Measurements from ENCODE around the gene ARHGAP45.
A peak's percentile ranks its signal among the peaks of the same experiment; 100 is the strongest.

ARHGAP45 gene

DNA sequence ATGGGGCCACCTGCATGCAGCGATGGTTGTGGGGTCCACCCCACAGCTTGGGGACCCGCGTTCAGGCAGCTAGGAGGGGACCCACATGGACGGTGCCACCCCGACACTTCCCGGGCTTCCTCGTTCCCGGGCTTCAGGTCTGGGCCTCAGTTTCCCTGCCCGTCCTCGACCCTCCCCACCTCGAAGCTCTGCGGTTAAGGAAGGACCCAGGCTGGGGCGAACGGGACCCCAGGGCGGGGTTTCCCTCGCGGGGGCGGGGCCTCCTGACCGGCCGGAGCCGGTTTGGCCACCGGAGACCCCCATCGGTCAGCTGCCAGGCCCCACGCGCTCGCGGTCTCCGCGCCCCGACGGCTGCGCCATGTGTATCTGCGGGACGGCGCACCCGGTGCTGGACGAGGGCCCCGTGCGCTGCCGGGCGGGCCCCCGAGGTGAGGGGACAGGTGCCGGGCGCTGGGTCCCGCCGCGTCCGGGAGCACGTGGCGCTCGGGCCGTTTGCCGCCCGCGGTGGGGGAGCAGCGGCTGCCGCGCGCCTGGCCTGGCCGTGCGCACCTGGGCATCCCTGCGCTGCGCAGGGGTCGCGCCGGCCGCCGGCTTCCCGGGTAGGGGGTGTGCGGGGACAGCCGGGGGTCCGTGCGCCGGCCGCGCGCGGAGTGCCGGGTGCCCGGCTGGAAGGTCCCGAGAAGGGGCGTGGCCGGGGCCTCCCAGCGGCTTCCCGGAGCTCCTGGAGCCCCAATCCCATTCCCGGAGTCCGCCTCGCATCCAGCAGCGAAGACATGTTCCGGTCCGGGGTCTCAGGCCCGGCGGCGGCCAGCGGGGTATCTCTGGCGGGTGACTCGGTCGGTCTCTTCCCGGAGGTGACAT, 4.2 kb downstream of the ARHGAP45 start:
- DNase-seq (ENCODE audit: low read depth), result no peak

DNA sequence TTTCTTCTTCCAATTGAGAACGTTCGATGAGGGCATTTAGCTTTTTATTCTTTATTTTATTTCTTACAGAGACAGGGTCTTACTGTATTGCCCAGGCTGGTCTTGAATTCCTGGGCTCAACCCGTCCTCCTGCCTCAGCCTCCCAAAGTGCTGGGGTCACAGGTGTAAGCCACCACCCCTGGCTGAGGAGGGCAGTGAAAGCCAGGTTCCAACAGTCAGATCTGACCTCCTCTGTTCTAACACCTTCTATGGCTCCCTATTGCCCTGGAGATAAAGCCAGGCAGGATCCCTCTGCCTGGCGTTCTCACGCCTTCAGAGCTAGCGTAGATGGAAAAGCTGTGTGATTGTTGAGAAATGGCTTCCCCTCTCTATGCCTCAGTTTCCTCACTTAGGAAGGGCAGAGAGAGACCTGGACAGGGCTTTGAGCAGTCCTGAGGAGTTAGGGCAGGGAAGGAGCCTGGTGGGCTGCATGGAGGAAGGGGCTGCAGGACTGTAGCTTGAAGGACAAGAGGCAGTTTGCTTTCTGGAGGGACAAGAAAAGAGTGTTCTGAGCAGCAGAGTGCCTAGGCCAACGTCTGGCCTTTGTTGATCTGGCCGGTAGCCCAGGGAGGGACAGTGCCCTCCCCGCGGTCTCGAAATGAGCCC, 5.5 kb downstream of the ARHGAP45 start:
- no peak for DNase-seq (ENCODE audit: low read depth)

DNA sequence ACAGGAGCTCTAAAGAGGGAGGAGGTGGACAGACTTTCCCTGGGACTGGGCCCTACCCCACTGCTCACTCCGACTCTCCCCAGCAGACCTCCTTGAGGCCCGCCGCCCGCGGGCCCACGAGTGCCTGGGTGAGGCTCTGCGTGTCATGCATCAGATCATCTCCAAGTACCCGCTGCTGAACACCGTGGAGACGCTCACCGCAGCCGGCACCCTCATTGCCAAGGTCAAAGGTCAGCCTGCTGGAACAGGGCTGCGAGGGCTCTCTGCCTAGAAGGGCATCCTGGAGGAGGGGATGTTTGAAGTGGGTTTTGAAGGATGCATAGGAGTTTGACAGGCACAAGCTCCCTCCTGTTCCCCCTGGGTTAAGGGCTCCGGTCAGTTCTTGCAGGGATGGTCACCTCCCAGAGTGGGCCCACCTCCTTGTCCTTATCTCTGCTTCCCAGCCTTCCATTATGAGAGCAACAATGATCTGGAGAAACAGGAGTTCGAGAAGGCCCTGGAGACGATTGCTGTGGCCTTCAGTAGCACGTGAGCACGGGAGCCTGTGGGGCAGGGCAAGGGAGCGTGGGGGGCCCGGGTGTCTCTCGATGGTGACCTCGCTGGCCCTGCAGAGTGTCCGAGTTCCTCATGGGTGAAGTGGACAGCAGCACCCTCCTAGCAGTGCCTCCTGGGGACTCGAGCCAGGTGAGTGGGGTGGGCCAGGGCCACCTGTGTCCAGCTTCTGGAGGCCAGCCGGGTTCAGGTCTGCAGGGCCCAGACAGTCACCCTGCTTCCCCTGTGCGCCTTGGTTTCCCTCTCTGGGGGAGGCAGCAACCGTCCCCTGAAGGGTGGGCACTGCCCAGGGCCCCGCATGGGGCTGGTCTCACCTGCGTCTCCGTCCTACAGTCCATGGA, 6.3 kb downstream of the ARHGAP45 start:
- DNase-seq (ENCODE audit: low read depth), result no peak

DNA sequence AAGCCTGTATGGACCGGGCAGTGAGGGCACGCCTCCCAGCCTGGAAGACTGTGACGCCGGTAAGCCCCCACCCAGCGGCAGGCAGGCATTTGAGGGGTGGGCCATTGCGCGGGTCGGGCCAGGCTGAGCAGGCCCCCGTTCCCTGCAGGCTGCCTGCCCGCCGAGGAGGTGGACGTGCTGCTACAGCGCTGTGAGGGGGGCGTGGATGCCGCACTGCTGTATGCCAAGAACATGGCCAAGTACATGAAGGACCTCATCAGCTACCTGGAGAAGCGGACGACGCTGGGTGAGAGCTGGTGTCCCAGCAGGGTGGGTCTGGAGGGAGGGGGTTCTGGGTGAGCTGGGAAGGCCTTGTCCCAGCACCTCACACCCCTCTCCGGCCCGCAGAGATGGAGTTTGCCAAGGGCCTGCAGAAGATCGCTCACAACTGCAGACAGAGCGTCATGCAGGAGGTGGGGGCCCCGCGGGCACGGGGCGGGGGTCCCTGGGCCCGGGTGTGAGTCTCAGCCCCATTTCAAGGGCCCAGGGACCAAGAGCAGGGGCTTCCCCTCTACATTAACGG, 7.1 kb downstream of the ARHGAP45 start:
- no peak for DNase-seq (ENCODE audit: low read depth)

DNA sequence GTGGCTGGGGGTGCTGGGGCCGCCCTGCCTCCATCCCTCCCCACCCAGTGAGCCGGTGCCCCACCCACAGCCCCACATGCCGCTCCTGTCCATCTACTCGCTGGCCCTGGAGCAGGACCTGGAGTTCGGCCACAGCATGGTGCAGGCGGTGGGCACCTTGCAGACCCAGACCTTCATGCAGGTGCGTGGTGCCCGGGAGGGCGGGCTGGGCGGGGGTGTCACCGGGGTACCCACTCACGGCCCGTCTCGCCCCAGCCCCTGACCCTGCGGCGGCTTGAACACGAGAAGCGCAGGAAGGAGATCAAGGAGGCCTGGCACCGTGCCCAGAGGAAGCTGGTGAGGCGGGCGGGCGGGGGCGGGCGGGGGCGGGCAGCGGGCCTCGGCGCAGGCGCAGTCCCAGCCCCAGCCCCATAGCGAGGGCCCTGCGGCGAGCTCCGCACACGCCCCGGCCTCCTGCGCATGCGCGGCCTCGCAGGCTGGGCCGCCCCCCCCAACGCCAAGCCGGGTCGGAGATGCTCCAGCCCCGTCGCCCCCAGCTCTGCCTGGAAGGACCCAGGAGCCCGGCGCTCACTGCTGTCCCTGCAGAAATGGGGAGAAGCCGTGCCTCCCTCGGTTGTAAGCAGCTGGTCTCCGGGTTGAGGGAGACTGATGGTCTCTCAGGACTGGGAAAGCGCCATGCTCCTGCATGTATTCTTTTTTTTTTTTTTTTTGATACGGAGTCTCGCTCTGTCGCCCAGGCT, 7.7 kb downstream of the ARHGAP45 start:
- DNase-seq (ENCODE audit: low read depth), result peak; percentile 90

DNA sequence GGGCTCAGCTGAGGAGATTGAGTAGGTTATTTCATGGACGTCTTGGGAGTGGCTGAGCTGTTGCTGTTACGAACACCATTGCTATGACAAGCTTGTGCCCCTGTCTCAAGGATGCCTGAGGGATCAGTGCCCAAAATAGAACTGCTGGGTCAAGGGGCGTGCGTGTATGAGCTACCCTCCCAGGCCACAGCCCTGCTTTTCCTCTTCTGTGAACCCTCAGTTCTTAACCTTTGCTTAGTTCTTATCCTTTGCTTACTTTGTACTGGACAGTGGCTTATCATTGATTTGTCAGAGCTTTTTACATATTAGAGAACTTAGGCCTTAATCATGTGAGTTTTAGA, 9.0 kb downstream of the ARHGAP45 start:
- DNase-seq (ENCODE audit: low read depth), result no peak

DNA sequence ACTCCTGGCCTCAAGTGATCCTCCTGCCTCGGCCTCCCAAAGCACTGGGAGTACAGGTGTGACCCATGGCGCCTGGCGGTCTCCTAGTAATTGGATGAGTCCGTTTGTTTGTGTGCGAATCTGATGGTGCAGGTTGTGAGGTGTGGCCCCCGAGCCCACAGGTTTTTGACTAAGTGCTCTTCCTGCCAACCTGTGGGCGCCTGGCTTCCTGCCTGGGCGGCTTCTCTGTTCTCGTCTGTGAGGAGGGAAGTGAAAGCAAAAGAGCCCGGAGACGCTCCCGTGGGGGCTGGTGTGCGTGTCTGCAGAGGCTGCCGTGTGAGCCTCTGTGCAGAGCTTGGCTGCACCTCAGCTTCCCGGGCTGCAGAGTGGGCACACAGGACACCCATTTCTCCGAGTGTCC, 10.0 kb downstream of the ARHGAP45 start:
- peak; percentile 90 for DNase-seq (ENCODE audit: low read depth)

DNA sequence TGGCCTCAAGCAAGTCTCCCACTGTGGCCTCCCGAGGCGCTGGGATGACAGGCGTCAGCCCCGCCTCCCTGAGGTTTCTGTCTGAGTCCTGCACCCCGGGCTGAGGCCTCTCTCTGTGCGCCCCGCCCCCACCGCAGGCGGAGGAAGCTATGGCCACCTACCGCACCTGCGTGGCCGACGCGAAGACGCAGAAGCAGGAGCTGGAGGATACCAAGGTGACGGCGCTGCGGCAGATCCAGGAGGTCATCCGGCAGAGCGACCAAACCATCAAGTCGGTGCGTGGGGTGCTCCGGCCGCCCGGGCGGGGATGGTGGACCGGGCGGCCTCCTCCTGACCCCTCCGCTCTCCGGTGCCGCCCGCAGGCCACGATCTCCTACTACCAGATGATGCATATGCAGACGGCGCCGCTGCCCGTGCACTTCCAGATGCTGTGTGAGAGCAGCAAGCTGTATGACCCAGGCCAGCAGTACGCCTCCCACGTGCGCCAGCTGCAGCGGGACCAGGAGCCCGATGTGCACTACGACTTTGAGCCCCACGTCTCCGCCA, 12.7 kb downstream of the ARHGAP45 start:
- no peak for DNase-seq (ENCODE audit: low read depth)

DNA sequence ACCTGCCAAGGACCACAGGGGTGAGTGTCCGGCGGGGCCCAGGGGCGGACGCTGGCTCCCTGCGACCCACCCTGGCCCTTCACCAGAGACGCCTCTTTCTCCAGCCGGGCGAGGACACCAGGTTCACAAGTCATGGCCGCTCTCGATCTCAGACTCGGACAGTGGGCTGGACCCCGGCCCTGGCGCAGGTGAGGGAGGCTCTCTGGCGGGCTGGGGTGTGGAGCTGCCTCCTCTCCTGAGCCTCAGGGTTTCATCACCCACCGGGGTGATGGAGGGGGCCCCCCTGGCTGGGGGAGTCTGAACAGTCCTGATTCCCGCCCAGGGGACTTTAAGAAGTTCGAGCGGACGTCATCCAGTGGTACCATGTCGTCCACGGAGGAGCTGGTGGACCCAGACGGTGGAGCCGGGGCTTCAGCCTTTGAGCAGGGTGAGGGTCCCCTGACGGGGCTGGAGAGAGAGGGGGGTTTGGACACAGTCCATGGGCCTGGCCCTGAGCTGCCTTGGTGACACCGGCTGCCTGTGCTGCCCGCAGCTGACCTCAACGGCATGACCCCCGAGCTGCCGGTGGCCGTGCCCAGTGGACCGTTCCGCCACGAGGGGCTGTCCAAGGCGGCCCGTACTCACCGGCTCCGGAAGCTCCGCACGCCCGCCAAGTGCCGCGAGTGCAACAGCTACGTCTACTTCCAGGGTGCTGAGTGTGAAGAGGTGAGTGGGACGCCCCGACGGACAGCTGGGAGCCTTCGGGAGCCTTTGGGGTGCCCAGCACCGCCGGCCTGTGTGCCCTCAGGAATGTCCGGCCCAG, 13.6 kb downstream of the ARHGAP45 start:
- no peak for DNase-seq (ENCODE audit: low read depth)

DNA sequence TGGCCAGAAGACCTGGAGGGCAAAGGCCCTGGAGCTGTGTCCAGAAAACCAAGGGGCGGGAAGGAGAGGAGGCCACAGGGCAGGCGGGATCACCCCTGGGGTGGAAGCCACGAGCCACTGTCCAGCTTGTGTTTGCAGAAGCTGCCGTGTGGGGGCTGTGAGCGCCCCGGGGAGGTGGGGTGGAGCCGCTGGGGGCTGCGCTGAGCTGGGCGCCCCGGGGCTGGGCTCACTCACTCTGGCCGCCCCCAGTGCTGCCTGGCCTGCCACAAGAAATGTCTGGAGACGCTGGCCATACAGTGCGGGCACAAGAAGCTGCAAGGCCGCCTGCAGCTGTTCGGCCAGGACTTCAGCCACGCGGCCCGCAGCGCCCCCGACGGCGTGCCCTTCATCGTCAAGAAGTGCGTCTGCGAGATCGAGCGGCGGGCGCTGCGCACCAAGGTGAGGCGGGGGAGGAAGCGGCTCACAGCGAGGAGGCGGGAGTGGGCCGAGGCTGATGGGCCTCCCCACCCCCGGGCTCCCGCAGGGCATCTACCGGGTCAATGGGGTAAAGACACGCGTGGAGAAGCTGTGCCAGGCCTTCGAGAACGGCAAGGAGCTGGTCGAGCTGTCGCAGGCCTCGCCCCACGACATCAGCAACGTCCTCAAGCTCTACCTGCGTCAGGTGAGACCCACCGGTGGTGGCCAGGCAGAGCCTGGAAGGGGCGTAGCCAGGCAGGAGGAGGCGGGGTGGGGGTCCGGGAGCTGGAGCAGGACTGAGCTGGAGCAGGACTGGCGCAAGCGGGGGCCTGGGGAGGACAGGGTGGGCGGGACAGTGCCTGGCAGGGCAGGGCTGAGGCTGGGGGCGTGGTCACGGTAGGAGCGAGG, 14.6 kb downstream of the ARHGAP45 start:
- no peak for DNase-seq (ENCODE audit: low read depth)

DNA sequence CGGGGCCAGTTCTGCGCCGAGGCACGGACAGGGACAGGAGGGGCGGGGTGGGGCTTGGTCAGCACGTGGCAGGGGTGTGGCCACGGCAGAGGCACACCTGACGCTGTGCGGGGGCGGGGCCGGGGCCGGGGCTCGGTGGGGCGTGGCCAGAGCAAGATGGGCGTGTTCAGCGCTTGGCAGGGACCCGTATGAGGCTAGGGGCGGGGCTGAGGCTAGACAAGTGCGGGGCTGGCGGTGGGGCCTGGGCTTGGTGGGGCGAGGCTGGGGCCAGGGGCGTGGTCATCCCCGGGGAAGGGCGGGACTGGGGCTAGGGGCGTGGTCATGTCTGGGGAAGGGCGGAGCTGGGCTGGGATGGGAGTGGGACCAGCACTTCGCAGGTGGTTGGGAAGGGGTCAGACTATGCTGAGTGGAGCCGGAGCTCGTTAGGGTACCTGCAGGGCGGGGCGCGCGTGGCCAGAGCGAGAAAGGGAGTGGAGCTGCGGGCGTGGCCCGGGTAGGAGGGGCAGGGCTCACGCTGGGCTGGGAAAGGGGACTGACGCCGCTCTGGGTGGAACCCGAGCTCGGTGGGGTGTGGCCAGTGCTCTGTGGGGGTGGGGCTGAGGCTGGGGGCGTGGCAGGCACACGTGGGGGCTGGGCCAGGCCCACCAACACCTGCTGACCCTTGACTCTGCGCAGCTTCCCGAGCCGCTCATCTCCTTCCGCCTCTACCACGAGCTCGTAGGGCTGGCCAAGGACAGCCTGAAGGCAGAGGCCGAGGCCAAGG, 15.4 kb downstream of the ARHGAP45 start:
- DNase-seq (ENCODE audit: low read depth), result no peak

DNA sequence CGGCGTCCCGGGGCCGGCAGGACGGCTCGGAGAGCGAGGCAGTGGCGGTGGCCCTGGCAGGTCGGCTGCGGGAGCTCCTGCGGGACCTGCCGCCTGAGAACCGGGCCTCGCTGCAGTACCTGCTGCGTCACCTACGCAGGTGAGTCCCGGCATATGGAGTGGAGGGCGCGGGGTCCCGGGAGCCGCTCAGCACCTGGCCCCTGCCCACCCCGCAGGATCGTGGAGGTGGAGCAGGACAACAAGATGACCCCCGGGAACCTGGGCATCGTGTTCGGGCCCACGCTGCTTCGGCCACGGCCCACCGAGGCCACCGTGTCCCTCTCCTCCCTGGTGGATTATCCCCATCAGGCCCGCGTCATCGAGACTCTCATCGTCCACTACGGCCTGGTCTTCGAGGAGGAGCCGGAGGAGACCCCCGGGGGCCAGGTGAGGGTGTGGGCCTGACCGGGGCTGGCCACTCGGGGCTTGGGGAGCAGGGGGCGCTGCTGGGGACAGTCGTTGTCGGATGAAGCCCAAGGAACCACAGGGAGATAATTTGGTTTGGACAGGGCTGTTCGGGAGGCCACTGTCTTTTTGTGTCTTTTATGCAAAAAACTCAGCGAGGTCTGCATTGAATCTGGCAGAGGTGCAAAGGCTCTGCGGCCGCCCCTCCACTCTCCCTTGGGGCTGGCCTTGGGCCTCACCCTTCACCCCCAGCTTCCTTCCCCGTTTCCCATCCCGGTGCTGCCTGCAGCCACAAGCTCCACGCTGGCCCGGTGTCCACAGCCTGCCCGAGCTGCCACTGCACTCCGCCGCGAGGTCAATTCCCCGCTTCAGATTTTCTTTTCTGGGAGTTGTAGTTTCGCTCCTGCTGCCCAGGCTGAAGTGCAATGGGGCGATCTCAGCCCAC, 16.2 kb downstream of the ARHGAP45 start:
- no peak for DNase-seq (ENCODE audit: low read depth)

DNA sequence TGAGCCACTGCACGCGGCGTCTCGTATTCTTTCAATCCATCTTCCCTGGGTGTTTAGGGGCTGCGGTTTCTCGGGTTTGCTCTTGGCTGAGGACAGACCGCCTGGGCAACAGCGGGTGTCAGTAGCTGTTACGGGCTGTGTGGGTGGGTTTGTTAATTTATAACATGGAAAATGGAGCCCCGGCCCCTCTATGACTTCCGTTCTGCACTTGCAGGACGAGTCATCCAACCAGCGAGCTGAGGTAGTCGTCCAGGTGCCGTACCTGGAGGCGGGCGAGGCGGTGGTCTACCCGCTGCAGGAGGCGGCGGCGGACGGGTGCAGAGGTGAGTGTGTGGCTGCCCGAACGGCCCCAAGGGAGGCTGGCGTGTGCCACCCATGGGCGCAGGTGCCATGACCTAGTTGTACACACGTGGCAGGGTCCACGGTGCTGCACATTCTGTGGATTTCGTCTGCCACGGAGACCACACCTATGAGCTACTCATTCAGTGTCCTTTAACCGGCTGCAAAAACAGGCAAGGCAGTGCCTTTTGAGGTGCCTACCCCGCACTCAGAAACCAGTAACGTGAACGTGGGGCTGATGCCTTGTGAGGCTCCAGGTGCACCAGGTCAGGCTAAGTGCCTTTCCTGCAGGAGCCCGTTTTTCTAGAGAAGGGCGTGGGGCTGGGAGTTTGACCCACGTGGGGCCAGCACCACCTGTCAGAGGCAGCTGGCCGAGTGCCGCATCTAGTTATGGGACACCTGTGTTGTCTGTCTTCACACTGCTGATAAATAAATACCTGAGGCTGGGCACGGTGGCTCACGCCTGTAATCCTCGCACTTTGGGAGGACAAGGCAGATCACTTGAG, 17.3 kb downstream of the ARHGAP45 start:
- no peak for DNase-seq (ENCODE audit: low read depth)

DNA sequence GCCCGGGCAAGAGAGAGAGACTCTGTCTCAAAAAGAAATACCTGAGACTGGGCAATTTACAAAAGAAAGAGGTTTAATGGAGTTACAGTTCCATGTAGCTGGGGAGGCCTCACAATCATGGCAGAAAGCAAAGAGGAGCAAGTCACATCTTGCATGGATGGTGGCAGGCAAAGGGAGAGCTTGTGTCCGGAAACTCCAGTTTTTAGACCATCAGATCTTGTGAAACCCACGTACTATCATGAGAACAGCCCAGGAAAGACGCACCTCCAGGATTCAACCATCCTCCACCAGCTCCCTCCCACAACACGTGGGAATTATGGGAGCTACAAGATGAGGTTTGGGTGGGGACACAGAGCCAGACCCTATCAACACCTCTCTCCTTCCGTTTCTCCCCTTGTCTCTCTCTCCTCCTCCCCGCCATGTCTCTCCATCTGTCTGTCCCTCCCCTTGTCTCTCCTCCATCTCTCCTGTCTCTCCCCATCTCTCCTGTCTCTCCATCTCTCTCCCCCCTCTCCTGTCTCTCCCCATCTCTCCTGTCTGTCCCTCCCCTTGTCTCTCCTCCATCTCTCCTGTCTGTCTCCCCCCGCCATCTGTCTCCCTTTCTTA, 18.2 kb downstream of the ARHGAP45 start:
- no peak for DNase-seq (ENCODE audit: low read depth)

DNA sequence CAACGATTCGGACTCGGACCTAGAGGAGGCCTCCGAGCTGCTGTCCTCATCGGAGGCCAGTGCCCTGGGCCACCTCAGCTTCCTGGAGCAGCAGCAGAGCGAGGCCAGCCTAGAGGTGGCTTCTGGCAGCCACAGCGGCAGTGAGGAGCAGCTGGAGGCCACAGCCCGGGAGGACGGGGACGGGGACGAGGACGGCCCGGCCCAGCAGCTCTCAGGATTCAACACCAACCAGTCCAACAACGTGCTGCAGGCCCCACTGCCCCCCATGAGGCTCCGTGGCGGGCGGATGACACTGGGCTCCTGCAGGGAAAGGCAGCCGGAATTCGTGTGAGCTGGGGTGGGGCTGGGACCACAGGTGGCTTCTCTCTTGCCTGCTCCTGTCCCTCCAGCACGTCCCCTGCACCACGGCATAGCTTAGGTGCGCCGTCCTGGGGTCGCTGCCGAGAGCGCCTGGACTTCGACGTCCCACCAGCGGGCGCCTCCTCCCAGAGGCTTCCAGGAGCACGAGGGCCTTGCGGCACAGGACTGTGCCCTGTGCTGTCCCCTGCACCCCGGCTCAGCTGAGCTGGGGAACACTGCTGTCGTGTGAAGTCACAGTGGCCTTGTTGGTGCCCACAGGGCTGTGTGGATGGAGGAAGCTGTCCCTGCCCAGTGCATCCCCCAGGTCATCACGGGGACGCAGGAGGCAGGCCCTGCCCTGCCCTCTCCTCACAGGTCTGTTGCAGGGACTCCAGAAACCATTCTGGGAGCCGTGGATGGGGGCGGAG, 18.9 kb downstream of the ARHGAP45 start:
- no peak for DNase-seq (ENCODE audit: low read depth)

DNA sequence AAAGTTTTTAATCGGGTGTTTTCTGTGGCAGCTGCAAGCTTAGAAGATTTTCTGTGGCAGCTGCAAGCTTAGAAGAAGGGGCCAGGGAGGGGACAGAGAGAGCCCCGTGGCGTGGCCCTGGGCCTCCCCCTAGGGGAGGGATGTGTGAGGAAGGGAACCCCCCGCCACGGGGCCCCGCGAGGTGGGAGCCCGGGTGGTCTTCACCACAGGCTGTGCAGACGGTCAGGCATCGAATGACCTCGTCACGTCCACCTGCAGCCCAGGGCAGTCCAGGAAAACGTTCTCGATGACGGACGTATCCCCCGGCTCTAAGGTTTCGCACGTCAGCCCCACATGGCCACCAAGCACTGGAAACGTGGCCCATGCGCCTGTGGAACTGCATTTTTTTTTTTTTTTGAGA, 19.6 kb downstream of the ARHGAP45 start:
- no peak for DNase-seq (ENCODE audit: low read depth)

Data from activated gamma-delta T cell treated with anti-CD3 and anti-CD28 coated beads, Interleukin-2, amount 50 U/mL, for 16 hours (primary cell).